T-helper 9 cell (primary cell): ENCODE data around the gene GKN2.

Experiments
- DNase-seq: peaks from one replicate; pipeline ENCODE4 v3.0.0-alpha.2; 2020
- total RNA-seq, 2 donors: gene quantifications; one replicate each; lab custom pipeline; 2026; lab: John Stamatoyannopoulos, UW

GKN2 gene, protein sequence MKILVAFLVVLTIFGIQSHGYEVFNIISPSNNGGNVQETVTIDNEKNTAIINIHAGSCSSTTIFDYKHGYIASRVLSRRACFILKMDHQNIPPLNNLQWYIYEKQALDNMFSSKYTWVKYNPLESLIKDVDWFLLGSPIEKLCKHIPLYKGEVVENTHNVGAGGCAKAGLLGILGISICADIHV
- 0 reads per million in 2 donors for total RNA-seq

GRCh38 chr2:68952887-68953521 is at the start of gene GKN2:
GKN2 (minus strand) TSS chr2:68952893; CDS start chr2:68952861, 32 bp downstream.
- no peak for DNase-seq

DNA sequence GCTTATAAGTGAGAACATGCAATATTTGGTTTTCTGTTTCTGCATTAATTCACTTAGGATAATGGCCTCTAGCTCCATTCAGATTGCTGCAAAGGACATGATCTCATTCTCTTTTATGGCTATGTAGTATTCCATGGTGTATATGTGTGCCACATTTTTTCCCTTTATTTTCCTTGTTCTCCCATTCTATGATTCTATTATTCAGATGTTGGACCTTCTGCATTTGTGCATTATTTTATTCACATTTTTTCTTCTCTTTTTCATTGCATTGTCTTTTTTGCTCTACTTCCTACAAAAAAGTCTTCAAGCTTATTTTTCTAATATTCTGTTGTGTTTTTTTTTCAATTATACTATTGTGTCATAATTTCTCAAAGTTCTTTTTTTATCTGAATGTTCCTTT is 49.2 kb upstream of the GKN2 start:
- DNase-seq, result no peak

GRCh38 chr2:68997401-68997800 is 44.7 kb upstream of the GKN2 start:
- no peak for DNase-seq

DNA sequence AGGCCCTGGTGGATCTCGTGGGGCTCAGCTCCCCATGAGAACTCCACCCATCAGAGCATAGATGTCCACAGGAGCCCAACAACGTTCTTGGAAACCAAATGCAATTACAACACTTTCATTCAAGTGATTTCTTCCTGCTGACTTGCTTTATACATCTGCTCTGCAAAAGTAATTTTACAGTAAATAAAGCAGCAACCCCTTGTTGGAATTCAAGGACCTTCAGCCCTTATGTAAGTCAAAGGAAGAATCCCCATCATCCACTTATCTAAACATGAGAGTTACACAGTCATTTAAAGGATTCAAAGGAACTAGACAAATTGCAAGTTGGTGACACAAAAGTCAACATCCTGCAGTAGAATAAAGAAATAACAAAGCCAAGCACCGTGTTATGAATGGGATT is 43.2 kb upstream of the GKN2 start:
- DNase-seq, result no peak

- DNase-seq, result no peak
Observed at GRCh38 chr2:68994864-68995263, 42.2 kb upstream of the GKN2 start.

DNA sequence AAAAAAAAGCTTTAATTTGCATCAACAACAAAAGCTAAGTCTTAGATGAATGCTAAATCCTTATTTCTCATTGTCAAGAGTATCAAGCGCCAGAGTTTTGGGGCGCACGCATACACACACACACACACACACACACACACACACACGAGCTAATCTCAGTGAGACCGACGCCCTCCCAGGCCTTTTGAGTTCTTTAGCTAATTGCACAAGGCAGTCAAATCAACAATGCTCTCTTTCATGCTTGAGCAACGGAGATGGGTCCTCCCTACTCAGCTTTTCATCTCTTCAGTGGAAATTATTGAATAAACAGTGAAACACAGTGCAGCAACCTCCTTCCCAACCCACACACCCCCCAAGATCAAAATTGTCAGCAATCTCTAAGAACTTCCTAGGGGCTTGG is 41.0 kb upstream of the GKN2 start:
- no peak for DNase-seq

- DNase-seq, result no peak
Observed at GRCh38 chr2:68992933-68993332, 40.2 kb upstream of the GKN2 start.

DNA sequence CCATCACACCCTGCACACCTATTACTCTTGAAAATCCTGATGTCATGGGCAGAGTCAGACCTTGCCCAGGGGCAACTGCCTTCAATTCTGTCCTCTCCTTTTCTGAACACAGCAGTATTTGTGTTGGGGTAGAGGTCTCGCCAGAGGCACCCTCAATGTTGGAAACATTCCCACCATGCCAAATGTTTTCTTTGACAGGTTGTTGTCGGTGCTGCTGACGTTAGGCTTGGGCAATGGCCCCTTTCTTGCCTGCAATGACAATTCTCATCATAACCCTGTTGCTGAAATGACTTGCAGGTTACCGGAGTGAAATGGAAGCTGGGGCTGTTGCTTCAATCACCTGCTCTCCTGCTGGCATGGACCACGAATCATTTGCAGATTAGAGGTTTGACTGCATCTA is 39.6 kb upstream of the GKN2 start:
- no peak for DNase-seq

- no peak for DNase-seq
Observed at GRCh38 chr2:68989035-68989434, 36.3 kb upstream of the GKN2 start.

DNA sequence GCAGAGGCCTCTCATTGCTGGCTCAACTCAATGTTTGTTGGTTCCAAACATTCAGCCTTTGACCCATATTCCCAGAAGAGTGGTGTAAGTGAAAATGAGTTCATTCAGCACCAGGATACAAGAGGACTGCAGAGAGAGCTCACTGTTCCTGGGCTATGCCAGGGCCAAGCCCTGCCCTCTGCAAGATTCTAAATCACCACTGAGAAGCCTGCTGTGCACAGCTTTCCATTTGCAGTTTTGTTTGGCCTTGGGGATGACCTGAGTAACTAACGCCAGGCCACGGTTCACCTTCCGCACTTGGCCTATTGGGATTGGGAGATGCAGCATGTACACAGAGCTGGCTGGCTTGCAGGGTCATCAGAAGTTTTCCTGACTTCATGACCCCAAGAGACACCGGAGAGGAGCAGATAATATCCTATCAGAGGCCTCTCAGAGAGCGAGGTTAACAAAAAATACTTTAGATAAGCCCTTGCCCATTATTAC is 34.4 kb upstream of the GKN2 start:
- DNase-seq, result no peak

DNA sequence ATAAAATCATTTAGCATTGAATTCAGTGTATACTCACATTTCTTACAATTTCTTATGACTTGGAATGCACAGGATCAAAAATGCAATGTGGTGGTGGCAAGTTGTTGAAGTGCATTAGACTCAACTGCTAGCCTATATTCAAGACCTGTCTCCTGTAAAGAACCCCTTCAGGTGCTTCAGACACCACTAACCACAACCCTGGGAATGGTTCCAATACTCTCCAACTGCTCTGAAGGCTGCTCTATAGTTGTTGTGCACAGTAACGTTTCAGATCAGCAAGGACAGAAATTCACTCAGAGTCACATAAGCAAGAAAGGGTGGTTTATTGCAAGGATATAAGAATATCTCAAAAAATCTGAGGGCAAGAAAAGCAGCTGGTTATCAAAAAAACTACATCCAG is 28.3 kb upstream of the GKN2 start:
- no peak for DNase-seq

DNA sequence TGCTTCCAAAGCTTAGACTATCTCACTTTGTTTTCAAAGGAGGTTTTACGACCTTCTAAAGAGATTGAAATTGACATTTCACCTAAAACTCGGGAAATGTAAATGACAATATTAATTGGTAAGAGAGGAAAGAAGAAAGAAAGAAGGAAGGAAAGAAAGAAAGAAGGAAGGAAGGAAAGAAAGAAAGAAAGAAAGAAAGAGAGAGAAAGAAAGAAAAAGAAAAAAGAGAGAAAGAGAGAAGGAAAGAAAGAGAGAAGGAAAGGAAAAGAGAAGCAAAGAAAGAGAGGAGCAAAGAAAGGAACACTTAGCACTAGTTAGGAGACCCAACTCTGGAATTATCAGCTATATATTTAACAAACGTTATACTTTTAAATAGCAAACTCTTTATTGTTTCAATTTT is 25.4 kb upstream of the GKN2 start:
- no peak for DNase-seq

DNA sequence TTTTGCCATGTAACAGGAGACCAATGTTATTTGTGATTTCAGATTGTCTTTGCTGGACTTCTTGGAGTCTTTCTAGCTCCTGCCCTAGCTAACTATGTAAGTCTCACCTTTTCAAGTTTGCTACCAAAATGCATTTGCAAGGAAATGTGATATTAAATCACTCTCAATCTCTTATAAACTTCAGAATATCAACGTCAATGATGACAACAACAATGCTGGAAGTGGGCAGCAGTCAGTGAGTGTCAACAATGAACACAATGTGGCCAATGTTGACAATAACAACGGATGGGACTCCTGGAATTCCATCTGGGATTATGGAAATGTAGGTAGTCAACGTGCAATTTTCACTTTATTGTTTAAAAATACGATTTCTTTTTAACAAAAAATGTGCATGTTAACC is 24.8 kb upstream of the GKN2 start:
- DNase-seq, result no peak

DNA sequence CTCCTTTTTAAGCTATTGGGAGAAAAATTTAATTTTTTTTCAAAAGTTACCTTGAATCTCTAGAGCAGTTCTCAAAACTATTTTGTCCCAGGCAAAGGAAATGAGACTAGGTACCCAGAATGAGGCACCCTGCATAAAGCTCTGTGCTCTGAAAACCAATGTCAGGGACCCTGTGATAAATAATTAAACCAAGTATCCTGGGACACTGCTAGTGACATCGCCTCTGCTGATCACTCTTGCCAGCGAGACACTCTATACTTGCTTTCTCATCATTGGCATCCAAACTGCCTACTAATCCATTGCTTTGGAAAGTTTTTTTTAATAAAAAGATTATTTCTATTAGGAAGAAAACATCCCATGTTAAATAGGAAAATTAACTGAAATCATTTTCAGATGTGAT is 23.2 kb upstream of the GKN2 start:
- no peak for DNase-seq

DNA sequence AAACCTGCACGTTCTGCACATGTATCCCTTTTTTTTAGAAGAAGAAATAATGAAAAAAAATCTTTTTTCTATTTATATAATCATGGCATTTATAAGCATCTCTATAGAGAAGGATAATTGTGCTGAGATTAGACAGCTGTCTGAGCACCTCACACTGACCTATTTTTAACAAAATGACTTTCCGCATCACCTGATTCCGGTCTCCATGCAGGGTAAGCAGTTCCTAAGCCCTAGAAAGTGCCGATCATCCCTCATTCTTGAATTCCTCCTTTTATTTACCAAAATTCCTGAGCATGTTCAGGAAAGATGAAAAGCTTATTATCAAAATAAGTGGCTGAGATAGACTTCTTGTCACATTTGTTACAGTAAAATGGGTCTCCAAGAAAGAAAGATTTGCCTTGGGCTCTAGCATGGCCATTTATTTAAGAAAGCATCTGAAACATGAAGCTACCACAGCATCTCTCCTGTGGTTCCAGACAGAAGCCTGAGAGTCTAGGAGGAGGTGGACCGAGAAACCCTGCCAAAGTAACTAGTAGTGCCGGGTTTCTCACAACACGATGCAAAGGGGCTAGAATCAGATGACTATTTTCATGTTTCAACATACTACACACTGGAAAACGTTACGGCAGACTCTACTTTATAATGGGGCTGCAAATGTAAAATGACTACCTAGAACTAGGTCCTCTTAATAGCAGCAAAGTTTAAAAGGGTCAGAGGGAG is 22.4 kb upstream of the GKN2 start:
- no peak for DNase-seq

DNA sequence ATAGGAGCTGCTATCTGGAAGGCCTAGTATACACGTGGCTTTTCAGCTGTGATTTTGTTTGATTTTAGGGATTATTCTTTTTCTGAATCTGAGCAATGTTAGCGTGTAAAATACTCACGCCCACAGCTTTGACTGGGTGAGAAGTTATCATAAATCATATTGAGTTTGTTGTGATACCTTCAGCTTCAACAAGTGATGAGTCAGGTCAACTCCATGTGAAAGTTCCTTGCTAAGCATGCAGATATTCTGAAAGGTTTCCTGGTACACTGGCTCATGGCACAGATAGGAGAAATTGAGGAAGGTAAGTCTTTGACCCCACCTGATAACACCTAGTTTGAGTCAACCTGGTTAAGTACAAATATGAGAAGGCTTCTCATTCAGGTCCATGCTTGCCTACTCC is 21.6 kb upstream of the GKN2 start, which contains the start of gene GKN1:
Gene GKN1 (plus strand): TSS at position 386 of the 400 bp plus-strand sequence. CDS start 42 bp downstream, outside the sequence.
- no peak for DNase-seq

DNA sequence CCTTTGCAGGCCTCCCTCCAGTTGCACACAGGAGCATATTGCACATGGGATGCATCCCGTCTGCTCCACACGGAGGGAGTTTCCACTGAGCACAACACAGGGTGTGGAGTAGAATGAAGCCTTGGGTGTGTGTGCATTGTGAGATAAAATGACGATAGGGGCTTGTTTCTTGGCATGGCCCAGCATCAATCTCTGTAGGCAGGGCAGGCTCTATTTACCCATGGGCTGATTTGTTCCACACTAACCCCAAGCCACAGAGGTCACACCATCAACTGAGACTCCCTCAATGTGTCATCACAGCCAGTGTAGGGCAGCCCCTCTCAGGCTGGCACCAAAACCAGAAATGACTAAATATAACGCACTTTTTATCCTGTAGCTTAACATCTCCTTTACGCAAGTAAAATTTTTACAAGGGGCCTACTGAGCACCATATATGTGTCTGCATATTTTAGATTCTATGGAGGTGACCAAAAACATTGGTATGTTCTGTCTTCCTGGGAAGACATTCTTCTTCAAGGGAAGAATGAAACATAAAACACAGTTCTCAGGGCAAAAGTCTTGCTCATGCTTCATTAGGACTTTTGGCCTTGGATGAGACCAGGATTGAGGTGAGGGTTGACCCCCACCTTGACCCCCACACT is 19.0 kb upstream of the GKN2 start:
- no peak for DNase-seq

- DNase-seq, result no peak
Observed at GRCh38 chr2:68970566-68971265, 18.0 kb upstream of the GKN2 start.

DNA sequence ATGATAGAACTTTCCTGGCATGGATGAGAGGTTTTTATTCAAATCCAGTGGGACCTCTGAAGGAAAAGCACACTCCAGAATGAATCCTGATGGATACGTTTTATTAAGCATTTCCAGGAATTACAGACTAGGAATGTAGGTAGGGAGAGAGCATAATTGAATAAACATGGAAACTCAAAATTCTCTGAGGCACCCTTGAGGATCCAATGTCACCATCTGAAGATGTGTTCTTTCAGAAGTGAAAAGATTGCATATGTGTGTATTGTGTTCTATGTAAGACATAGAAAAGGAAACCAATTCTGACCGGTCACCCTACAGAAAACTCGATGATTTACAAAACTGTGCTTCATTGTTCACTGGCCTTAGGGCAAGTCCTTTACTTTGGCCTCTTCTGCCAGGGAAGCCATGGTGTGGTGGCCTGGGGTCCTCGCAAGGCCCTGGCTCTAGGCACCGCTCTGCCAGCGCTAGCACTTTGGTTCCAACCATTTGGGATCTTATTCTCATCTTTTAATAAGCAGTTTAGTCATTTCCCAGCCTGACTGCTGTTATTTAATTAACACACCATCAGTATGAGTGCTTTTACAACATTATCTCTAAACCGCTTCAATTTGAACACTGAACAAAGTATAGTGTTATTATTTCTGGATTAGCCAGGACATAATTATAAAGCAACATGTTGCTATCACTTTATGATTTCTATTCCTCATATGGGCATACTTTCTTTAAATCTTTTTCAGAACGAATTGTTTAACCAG is 17.2 kb upstream of the GKN2 start:
- DNase-seq, result no peak

DNA sequence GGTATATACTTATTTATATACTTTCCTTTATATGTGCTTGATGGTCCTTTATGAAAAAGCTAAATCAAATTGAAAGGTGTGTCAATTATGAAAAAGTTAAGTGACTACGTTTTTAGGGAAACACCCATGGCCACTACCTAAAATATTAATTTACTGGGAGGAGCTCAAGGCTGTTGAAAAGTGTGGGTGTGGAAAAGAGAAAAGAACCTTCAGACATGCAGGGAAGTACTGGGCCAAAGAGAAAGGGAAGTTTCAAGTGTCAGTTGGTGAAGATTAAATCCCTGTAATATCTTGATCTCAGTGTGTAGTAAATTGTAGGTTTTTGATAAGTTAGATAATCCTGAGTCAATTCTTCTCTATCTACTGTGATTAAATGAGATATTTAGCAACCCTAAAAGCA is 15.5 kb upstream of the GKN2 start:
- no peak for DNase-seq

DNA sequence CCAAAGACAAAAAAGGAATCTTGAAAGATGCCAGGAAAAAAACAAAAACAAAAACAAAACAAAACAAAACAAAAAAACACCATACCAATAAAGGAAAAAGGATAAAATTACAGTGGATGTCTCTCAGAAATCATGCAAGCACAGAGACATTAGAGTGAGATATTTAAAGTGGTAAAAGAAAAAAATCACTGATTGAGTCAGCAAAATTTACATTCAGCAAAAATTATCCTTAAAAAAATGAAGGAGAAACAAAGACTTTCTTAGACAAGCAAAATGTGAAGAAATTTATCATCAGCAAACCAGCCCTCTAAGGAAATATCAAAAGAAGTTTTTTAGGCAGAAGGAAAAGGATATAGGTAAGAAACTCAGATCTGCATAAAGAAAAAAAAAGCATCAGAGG is 11.6 kb upstream of the GKN2 start:
- no peak for DNase-seq

GRCh38 chr2:68961380-68961779 is 8.7 kb upstream of the GKN2 start:
- no peak for DNase-seq
